AG04450 (cell line): ENCODE results near the gene KLC3. TPM values are rescaled to one million over a fixed set of nuclear protein-coding genes. Genes with fewer than 3 reads are reported as not detected.

ENCODE experiments used
- CTCF ChIA-PET: fragments of 300-600, 350-600 bp; formaldehyde crosslinking; extraction: SDS; loops from one replicate; lab custom pipeline; 2022; ENCODE audit warnings: antibody characterized with exemption, inconsistent platforms; lab: Charles Lee
- POLR2A ChIA-PET: fragments of 350-600 bp; formaldehyde crosslinking; extraction: SDS; loops from one replicate; lab custom pipeline; 2021; ENCODE audit warnings: antibody characterized with exemption, inconsistent platforms; lab: Yijun Ruan, JAX
- DNase-seq: peaks from one replicate; pipeline ENCODE4 v3.0.0-alpha.2; 2011; ENCODE audit warnings: low read depth, low spot score
- H3K27ac ChIP-seq: one replicate; pipeline ENCODE4 v1.5.1; 2012; ENCODE audit warnings: low read depth, low read length, control low read depth
- H3K27me3 ChIP-seq: one replicate; pipeline ENCODE4 v1.6.0; 2012; ENCODE audit warnings: low read length; ENCODE audit not compliant: control insufficient read depth, insufficient read depth
- H3K4me3 ChIP-seq: 2 replicates; pipeline ENCODE4 v1.5.1; 2011; ENCODE audit warnings: mild to moderate bottlenecking, low read depth, low read length, control low read depth
- H3K9me3 ChIP-seq: 2 replicates; pipeline ENCODE4 v1.5.1; 2012; ENCODE audit warnings: low read length; ENCODE audit not compliant: control insufficient read depth, insufficient read depth
- CTCF ChIP-seq: IDR thresholded peaks from 2 replicates; pipeline ENCODE4 v1.5.1; 2011; ENCODE audit warnings: low read depth, low read length, control low read depth, inconsistent platforms
- polyA plus RNA-seq: library from polyadenylated mRNA; depleted of rRNA; stranded (reverse); fragments of >200 nt; gene quantifications from 2 replicates; pipeline ENCODE4 v1.2.3, GENCODE V29; 2011

Gene KLC3
- polyA plus RNA-seq, 1 experiment = not detected

GRCh38 chr19:45303269-45304060, 37.1 kb upstream of the KLC3 start:
- no peak for TF ChIP-seq CTCF
- POLR2A ChIA-PET = no interaction called here
- CTCF ChIA-PET = no interaction called here
- no peak for DNase-seq
- peaks cover 2% of the 10 kb centered on the region for H3K27me3 ChIP-seq
- no peak overlapping the region for H3K27ac ChIP-seq
- peaks cover 13% of the 10 kb centered on the region for H3K9me3 ChIP-seq
- no peak overlapping the region for H3K4me3 ChIP-seq

GRCh38 chr19:45304141-45304926, 36.2 kb upstream of the KLC3 start:
- Histone ChIP-seq H3K27me3 (peaks cover 2% of the 10 kb centered on the region), H3K27ac (no peak overlapping the region), H3K4me3 (no peak overlapping the region), H3K9me3 (peaks cover 13% of the 10 kb centered on the region)
- ChIA-PET CTCF (no interaction called here), POLR2A (no interaction called here)
- TF ChIP-seq CTCF = no peak
- no peak for DNase-seq

GRCh38 chr19:45305007-45305406, 35.5 kb upstream of the KLC3 start:
- TF ChIP-seq CTCF = no peak
- ChIA-PET CTCF (no interaction called here), POLR2A (no interaction called here)
- DNase-seq = no peak
- H3K9me3 ChIP-seq = peaks cover 13% of the 10 kb centered on the region
- peaks cover 2% of the 10 kb centered on the region for H3K27me3 ChIP-seq
- H3K4me3 ChIP-seq = no peak overlapping the region
- no peak overlapping the region for H3K27ac ChIP-seq

GRCh38 chr19:45305421-45305820, 35.1 kb upstream of the KLC3 start:
- Histone ChIP-seq H3K9me3 (peaks cover 13% of the 10 kb centered on the region), H3K4me3 (no peak overlapping the region), H3K27ac (no peak overlapping the region), H3K27me3 (peaks cover 2% of the 10 kb centered on the region)
- CTCF ChIA-PET = no interaction called here
- POLR2A ChIA-PET = no interaction called here
- no peak for DNase-seq
- TF ChIP-seq CTCF = no peak

GRCh38 chr19:45306040-45306439, 34.5 kb upstream of the KLC3 start:
- ChIA-PET CTCF (no interaction called here), POLR2A (interaction anchor here (0.6 kb wide), 2 partner anchors 23 to 1839 kb away, joined by 3 to 6 read pairs; no protein-coding TSS in a partner anchor)
- no peak for DNase-seq
- no peak for TF ChIP-seq CTCF
- peaks cover 13% of the 10 kb centered on the region for H3K9me3 ChIP-seq
- H3K4me3 ChIP-seq = no peak overlapping the region
- peaks cover 2% of the 10 kb centered on the region for H3K27me3 ChIP-seq
- no peak overlapping the region for H3K27ac ChIP-seq
